Fibroblast of pulmonary artery (primary cell): ENCODE results near the gene GSTP1.

Experiments
- DNase-seq: peaks from one replicate; pipeline ENCODE4 v3.0.0-alpha.2; 2010; ENCODE audit warnings: low read depth
- H3K4me3 ChIP-seq: replicated peaks from 2 replicates; pipeline ENCODE4 v1.5.1; 2011; ENCODE audit warnings: low read depth, mild to moderate bottlenecking, control low read depth, low read length, moderate library complexity
- CTCF ChIP-seq: IDR thresholded peaks from 2 replicates; pipeline ENCODE4 v1.5.1; 2011; ENCODE audit warnings: mild to moderate bottlenecking, control low read depth, low read length, inconsistent platforms; ENCODE audit errors: missing control alignments

The GSTP1 gene

DNA sequence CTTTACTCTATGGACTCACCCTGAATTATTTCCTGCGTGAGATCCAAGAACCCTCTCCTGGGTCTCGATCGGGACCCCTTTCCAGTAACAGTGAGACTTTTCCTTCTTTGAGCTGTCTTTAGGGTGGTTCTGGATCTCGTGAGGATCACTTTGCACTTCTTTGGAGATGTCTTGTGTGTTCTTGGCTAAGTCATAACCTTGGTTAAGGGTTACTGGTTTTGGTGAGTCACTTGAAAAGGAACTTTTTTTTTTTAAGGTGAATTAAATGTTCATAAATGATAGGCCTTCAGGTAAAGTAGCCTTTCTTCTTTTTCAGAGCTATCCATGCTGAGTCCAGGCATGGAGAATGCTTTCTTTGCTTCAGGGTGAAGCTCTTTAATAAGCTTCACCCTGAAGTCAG lies 19.4 kb upstream of the GSTP1 start:
- no peak overlapping the region for H3K4me3 ChIP-seq
- no peak for TF ChIP-seq CTCF
- DNase-seq, result no peak

DNA sequence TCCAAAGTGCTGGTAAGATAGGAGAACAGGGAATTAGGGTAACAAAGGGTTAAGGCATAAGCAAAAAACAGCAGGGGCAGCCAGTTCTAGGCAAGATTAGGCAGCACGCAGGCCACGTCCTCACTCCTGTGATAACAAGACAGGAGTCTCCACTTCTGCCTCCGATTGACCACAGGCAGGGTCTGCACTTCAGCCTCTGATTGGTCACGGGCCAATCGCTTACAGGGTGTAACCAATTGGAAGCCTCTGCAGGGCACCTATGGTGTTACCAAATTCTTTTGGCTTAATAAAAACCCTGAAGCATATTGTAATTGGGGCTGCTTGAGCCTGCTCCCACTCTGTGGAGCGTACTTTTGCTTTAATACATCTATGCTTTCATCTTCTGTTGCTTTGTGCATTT lies 12.2 kb upstream of the GSTP1 start:
- DNase-seq, result no peak
- H3K4me3 ChIP-seq, result no peak overlapping the region
- no peak for TF ChIP-seq CTCF

DNA sequence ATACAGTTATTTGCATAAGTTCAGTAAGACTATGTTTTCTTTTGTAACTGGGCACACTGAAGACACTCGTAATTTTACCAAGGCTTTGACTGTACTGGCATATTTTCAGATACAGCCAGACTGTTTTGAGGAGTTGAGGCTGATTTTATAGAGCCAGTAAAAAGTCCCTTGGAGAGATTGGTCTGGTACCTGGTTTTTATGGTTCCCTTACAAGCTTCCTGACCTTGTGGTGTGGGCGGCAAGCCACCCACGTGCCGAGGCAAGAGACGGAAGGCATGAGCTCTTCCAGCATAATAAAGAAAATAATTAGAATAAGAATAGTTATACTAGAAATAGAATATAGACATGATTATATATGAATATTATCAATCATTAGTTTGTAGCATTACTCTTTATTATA lies 11.3 kb upstream of the GSTP1 start:
- no peak for TF ChIP-seq CTCF
- H3K4me3 ChIP-seq, result no peak overlapping the region
- DNase-seq, result no peak

DNA sequence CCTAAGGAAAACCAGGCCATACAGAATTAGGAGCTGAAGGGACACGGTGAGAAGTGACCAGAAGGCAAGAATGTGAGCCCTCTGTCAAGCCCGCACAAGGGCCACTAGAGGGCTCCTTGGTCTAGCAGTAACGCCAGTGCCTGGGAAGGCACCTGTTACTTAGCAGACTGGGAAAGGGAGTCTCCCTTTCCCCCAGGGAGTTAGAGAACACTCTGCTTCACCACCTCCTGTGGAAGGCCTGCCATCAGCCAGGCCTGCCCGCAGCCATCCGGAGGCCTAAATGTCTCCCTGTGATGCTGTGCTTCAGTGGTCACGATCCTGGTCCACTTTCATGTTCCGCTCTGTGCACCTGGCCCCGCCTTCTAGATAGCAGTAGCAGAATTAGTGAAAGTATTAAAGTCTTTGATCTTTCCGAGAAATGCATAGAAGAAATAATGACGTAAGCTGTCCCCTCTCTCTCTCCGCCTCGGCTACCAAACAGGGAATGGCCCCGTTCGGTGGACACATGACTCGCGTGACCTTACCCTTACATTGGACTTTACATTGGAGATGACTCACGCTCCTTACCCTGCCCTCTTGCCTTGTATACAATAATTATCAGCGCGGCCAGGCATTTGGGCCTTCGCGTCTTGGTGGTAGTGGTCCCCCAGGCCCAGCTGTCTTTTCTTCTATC lies 10.7 kb upstream of the GSTP1 start:
- TF ChIP-seq CTCF, result peak; percentile 72
- DNase-seq, result peak; percentile 65
- no peak overlapping the region for H3K4me3 ChIP-seq

GRCh38 chr11:67574938-67575337 lies 8.7 kb upstream of the GSTP1 start:
- no peak overlapping the region for H3K4me3 ChIP-seq
- no peak for DNase-seq
- no peak for TF ChIP-seq CTCF

- no peak for DNase-seq
- H3K4me3 ChIP-seq, result no peak overlapping the region
- no peak for TF ChIP-seq CTCF
Measured at GRCh38 chr11:67576735-67577475, 6.7 kb upstream of the GSTP1 start.

- TF ChIP-seq CTCF, result no peak
- H3K4me3 ChIP-seq, result no peak overlapping the region
- no peak for DNase-seq
Measured at GRCh38 chr11:67577951-67578350, 5.7 kb upstream of the GSTP1 start.
